PC-3 (cell line): Measurements from ENCODE around the gene PRDM9.
"Not testable (repeated sequence)": the region's sequence is repeated elsewhere in the genome, so short reads cannot be mapped to it uniquely, and the experiment has no call there.

Experiments used
- EZH2 ChIP-seq: fragments of 300-600 bp; sonication (generic); IDR thresholded peaks from one replicate; pipeline ENCODE4 v1.6.1; 2017; ENCODE audit warnings: antibody characterized with exemption, mild to moderate bottlenecking, low read length; ENCODE audit not compliant: unreplicated experiment
- EZH2phosphoT487 ChIP-seq: fragments of 300-600 bp; sonication (generic); IDR thresholded peaks from 2 replicates; pipeline ENCODE4 v1.6.1; 2018; ENCODE audit warnings: mild to moderate bottlenecking, antibody characterized with exemption, low read length, borderline replicate concordance
- TF ChIP-seq, protein P1 (sequence below): fragments of 300-600 bp; sonication (generic); conservative IDR thresholded peaks from 2 replicates; pipeline ENCODE4 v1.5.1; 2017; ENCODE audit warnings: antibody characterized with exemption, low read depth, mild to moderate bottlenecking, low read length

DNA sequence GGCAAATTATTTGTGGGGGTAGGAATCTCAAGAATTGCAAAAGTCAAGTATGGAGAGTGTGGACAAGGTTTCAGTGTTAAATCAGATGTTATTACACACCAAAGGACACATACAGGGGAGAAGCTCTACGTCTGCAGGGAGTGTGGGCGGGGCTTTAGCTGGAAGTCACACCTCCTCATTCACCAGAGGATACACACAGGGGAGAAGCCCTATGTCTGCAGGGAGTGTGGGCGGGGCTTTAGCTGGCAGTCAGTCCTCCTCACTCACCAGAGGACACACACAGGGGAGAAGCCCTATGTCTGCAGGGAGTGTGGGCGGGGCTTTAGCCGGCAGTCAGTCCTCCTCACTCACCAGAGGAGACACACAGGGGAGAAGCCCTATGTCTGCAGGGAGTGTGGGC, 19.2 kb downstream of the PRDM9 start:
- TF ChIP-seq, protein P1, sequence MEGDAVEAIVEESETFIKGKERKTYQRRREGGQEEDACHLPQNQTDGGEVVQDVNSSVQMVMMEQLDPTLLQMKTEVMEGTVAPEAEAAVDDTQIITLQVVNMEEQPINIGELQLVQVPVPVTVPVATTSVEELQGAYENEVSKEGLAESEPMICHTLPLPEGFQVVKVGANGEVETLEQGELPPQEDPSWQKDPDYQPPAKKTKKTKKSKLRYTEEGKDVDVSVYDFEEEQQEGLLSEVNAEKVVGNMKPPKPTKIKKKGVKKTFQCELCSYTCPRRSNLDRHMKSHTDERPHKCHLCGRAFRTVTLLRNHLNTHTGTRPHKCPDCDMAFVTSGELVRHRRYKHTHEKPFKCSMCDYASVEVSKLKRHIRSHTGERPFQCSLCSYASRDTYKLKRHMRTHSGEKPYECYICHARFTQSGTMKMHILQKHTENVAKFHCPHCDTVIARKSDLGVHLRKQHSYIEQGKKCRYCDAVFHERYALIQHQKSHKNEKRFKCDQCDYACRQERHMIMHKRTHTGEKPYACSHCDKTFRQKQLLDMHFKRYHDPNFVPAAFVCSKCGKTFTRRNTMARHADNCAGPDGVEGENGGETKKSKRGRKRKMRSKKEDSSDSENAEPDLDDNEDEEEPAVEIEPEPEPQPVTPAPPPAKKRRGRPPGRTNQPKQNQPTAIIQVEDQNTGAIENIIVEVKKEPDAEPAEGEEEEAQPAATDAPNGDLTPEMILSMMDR = not testable (repeated sequence)
- not testable (repeated sequence) for TF ChIP-seq EZH2phosphoT487, EZH2
